GM21528 (cell line): ENCODE data around the gene ZMYND8.

ENCODE experiments used
- ATAC-seq: cut with Tn5 transposase; IDR thresholded peaks from one replicate; pipeline ENCODE4 v1.9.1; 2021; ENCODE audit warnings: mild to moderate bottlenecking, moderate library complexity; ENCODE audit not compliant: unreplicated experiment, low FRiP score

The ZMYND8 gene

GRCh38 chr20:47235853-47236638 lies 120.5 kb downstream of the ZMYND8 start:
- no peak for ATAC-seq

- no peak for ATAC-seq
Measured at GRCh38 chr20:47235111-47235510, 121.4 kb downstream of the ZMYND8 start.

GRCh38 chr20:47233333-47234188 lies 122.9 kb downstream of the ZMYND8 start:
- ATAC-seq, result no peak

GRCh38 chr20:47232518-47232917 lies 124.0 kb downstream of the ZMYND8 start:
- ATAC-seq, result no peak

- no peak for ATAC-seq
Measured at GRCh38 chr20:47231382-47232039, 125.0 kb downstream of the ZMYND8 start.

- ATAC-seq, result no peak
Measured at GRCh38 chr20:47230811-47231256, 125.7 kb downstream of the ZMYND8 start.

- no peak for ATAC-seq
Measured at GRCh38 chr20:47228654-47229053, 127.8 kb downstream of the ZMYND8 start.

GRCh38 chr20:47227576-47227975 lies 128.9 kb downstream of the ZMYND8 start:
- ATAC-seq, result no peak

GRCh38 chr20:47227119-47227518 lies 129.4 kb downstream of the ZMYND8 start:
- ATAC-seq, result no peak

- ATAC-seq, result no peak
Measured at GRCh38 chr20:47225458-47225857, 131.0 kb downstream of the ZMYND8 start.

- no peak for ATAC-seq
Measured at GRCh38 chr20:47224857-47225256, 131.6 kb downstream of the ZMYND8 start.

GRCh38 chr20:47224300-47224791 lies 132.2 kb downstream of the ZMYND8 start:
- no peak for ATAC-seq

- no peak for ATAC-seq
Measured at GRCh38 chr20:47223896-47224295, 132.6 kb downstream of the ZMYND8 start.

- no peak for ATAC-seq
Measured at GRCh38 chr20:47222468-47223119, 133.9 kb downstream of the ZMYND8 start.

- no peak for ATAC-seq
Measured at GRCh38 chr20:47221036-47221625, 135.4 kb downstream of the ZMYND8 start.

GRCh38 chr20:47220161-47220582 lies 136.3 kb downstream of the ZMYND8 start:
- no peak for ATAC-seq

GRCh38 chr20:47217482-47218446 lies 138.7 kb downstream of the ZMYND8 start:
- no peak for ATAC-seq

GRCh38 chr20:47216819-47217410 lies 139.6 kb downstream of the ZMYND8 start:
- no peak for ATAC-seq
